ENCODE measurements around the gene GAMT. TPM values are rescaled to one million over a fixed set of nuclear protein-coding genes. Genes with fewer than 3 reads are reported as not detected.
A peak's percentile ranks its signal among the peaks of the same experiment; 100 is the strongest.

Gene GAMT
- total RNA-seq, 1 donor from 2014 or later = 7.1 TPM

DNA sequence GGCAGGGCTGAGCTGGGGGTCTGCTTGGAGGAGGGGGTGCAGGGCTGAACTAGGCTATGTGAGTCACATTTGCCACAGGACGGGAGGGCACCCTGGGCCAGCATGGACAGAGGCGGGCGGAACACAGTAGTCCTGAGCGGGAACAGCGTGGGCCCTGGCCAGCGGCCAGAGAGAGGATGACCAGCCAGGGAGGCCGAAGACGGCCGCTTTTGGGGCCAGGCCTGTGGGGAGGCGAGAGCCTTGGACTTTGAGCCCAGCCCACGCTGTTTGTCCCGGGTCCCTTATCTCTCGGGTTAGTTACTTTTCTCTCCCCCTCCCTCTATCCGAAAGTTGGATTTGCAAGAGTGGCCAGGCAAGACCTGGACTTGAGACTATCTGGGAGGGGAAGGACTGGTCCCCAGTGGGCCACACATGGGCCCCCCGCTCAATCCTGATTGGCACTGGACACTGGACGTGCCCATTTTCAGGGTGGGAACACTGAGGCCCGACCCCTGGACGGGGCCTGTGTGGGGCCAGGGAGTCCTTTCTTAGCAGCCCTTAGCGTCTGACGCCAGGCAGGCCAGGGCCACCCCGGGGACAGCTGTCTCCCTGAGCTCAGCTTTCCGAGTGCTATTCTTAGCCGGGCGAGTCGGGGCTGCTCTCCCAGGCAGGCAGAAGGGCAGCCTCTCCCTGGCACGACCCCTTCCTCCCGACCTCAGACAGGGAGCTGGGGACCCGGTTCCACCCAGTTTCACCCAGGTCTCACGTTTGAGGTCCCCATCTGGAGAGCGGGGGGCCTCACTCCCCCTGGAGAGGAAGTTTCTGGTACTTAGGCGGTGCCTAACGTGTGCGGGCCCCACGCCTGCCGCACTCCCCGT is 833 bp downstream of the GAMT start:
- TF ChIP-seq, protein P1, sequence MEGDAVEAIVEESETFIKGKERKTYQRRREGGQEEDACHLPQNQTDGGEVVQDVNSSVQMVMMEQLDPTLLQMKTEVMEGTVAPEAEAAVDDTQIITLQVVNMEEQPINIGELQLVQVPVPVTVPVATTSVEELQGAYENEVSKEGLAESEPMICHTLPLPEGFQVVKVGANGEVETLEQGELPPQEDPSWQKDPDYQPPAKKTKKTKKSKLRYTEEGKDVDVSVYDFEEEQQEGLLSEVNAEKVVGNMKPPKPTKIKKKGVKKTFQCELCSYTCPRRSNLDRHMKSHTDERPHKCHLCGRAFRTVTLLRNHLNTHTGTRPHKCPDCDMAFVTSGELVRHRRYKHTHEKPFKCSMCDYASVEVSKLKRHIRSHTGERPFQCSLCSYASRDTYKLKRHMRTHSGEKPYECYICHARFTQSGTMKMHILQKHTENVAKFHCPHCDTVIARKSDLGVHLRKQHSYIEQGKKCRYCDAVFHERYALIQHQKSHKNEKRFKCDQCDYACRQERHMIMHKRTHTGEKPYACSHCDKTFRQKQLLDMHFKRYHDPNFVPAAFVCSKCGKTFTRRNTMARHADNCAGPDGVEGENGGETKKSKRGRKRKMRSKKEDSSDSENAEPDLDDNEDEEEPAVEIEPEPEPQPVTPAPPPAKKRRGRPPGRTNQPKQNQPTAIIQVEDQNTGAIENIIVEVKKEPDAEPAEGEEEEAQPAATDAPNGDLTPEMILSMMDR (IDR thresholded peaks at IDR 0.05) = no peak
- H3K27me3 ChIP-seq = peaks cover 5% of the 10 kb centered on the region
- H3K4me1 ChIP-seq = peaks cover 18% of the 10 kb centered on the region
- no peak overlapping the region for H3K27ac ChIP-seq
- peak overlapping the region; percentile 66 for H3K4me3 ChIP-seq
- H3K9me3 ChIP-seq = no peaks in the 10 kb centered on the region
- no peaks in the 10 kb centered on the region for H3K36me3 ChIP-seq
- DNase-seq = no peak
- intact Hi-C loops (cut with DNase I) = no loop called here
- peak; percentile 22 for ATAC-seq

- no peak overlapping the region for H3K4me3 ChIP-seq
- TF ChIP-seq, protein P1 (IDR thresholded peaks at IDR 0.05) = no peak
- H3K27ac ChIP-seq = no peak overlapping the region
- intact Hi-C loops (cut with DNase I) = no loop called here
- H3K9me3 ChIP-seq = no peaks in the 10 kb centered on the region
- H3K36me3 ChIP-seq = no peaks in the 10 kb centered on the region
- peaks cover 18% of the 10 kb centered on the region for H3K4me1 ChIP-seq
- DNase-seq (no peak), ATAC-seq (no peak)
- peaks cover 5% of the 10 kb centered on the region for H3K27me3 ChIP-seq
Measured at GRCh38 chr19:1399745-1400144, 1.6 kb downstream of the GAMT start.

DNA sequence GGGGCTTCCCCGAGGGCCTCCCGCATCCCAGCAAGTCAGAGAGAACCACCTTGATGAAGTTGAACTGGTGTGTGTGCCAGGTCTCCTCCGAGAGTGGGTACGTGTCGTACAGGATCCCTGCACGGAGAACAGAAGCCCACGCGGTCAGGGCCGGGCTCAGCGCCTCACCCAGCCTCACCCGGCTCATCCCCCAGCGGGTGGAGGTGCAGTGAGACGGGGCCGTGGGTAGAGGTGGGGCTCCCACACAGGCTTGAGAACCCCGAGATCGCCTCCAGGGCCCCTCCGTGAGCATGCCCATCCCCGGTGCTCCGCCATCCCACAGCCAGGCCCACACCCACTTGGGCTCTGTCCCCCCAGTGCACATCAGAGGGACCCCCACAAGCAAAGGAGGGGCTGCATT is 2.3 kb downstream of the GAMT start:
- TF ChIP-seq, protein P1 (IDR thresholded peaks at IDR 0.05) = no peak
- Histone ChIP-seq H3K36me3 (peaks cover 2% of the 10 kb centered on the region), H3K27me3 (peaks cover 5% of the 10 kb centered on the region), H3K27ac (no peak overlapping the region), H3K9me3 (no peaks in the 10 kb centered on the region), H3K4me1 (peaks cover 18% of the 10 kb centered on the region), H3K4me3 (no peak overlapping the region)
- intact Hi-C loops (cut with DNase I) = no loop called here
- ATAC-seq (no peak), DNase-seq (no peak)

GRCh38 chr19:1397838-1398237 is 3.5 kb downstream of the GAMT start:
- H3K36me3 ChIP-seq = peaks cover 14% of the 10 kb centered on the region
- intact Hi-C loops (cut with DNase I) = no loop called here
- H3K4me1 ChIP-seq = peaks cover 18% of the 10 kb centered on the region

GRCh38 chr19:1396768-1397679 is 4.3 kb downstream of the GAMT start:
- peaks cover 23% of the 10 kb centered on the region for H3K36me3 ChIP-seq
- H3K9me3 ChIP-seq = no peaks in the 10 kb centered on the region
- DNase-seq = no peak
- H3K4me1 ChIP-seq = peaks cover 13% of the 10 kb centered on the region
- H3K27ac ChIP-seq = no peak overlapping the region
- peaks cover under 1% of the 10 kb centered on the region for H3K27me3 ChIP-seq
- ATAC-seq = no peak
- intact Hi-C loops (cut with DNase I) = no loop called here
- TF ChIP-seq, protein P1 (IDR thresholded peaks at IDR 0.05) = no peak
- no peak overlapping the region for H3K4me3 ChIP-seq

More at GRCh38 chr19:1397838-1398237, 3.5 kb downstream of the GAMT start:
- H3K9me3 ChIP-seq = no peaks in the 10 kb centered on the region
- DNase-seq (no peak), ATAC-seq (no peak)
- no peak overlapping the region for H3K27ac ChIP-seq
- H3K27me3 ChIP-seq = peaks cover 5% of the 10 kb centered on the region
- H3K4me3 ChIP-seq = no peak overlapping the region
- TF ChIP-seq, protein P1 (IDR thresholded peaks at IDR 0.05) = no peak

All from upper lobe of right lung (tissue), 1 donor.